ENCODE results near the gene IDUA.

Gene IDUA

GRCh38 chr4:948101-948935, 38.5 kb upstream of the IDUA start:
- no peak for TF ChIP-seq CTCF (IDR thresholded peaks at IDR 0.05; ENCODE audit: control extremely low read depth, extremely low read depth, low read depth, missing control alignments)
- ChIA-PET CTCF (interaction anchor here (1.2 kb wide), 1 partner anchor 57 kb away, joined by 3 read pairs; no protein-coding TSS in a partner anchor), POLR2A (no interaction called here)
- no peak for DNase-seq (ENCODE audit: extremely low spot score)

- DNase-seq (ENCODE audit: extremely low spot score): no peak
- no peak for TF ChIP-seq CTCF (IDR thresholded peaks at IDR 0.05; ENCODE audit: control extremely low read depth, extremely low read depth, low read depth, missing control alignments)
- POLR2A ChIA-PET: no interaction called here
- CTCF ChIA-PET: interaction anchor here (1.2 kb wide), 1 partner anchor 58 kb away, joined by 3 read pairs; no protein-coding TSS in a partner anchor
Measured at GRCh38 chr4:948936-949300, 37.9 kb upstream of the IDUA start.

- no peak for DNase-seq (ENCODE audit: extremely low spot score)
- ChIA-PET CTCF (interaction anchor here (1.2 kb wide), 1 partner anchor 59 kb away, joined by 3 read pairs; no protein-coding TSS in a partner anchor), POLR2A (no interaction called here)
- TF ChIP-seq CTCF (IDR thresholded peaks at IDR 0.05; ENCODE audit: control extremely low read depth, extremely low read depth, low read depth, missing control alignments): no peak
Measured at GRCh38 chr4:949656-950055, 37.2 kb upstream of the IDUA start.

GRCh38 chr4:950136-951020, 36.5 kb upstream of the IDUA start:
- ChIA-PET POLR2A (no interaction called here), CTCF (no interaction called here)
- no peak for TF ChIP-seq CTCF (IDR thresholded peaks at IDR 0.05; ENCODE audit: control extremely low read depth, extremely low read depth, low read depth, missing control alignments)
- no peak for DNase-seq (ENCODE audit: extremely low spot score)

GRCh38 chr4:951186-951585, 35.7 kb upstream of the IDUA start:
- no peak for DNase-seq (ENCODE audit: extremely low spot score)
- ChIA-PET POLR2A (no interaction called here), CTCF (no interaction called here)
- TF ChIP-seq CTCF (IDR thresholded peaks at IDR 0.05; ENCODE audit: control extremely low read depth, extremely low read depth, low read depth, missing control alignments): no peak

GRCh38 chr4:951594-952468, 35.0 kb upstream of the IDUA start:
- no peak for DNase-seq (ENCODE audit: extremely low spot score)
- ChIA-PET CTCF (no interaction called here), POLR2A (no interaction called here)
- no peak for TF ChIP-seq CTCF (IDR thresholded peaks at IDR 0.05; ENCODE audit: control extremely low read depth, extremely low read depth, low read depth, missing control alignments)
